ENCODE measurements around the gene SYT8. TPM values are rescaled to one million over a fixed set of nuclear protein-coding genes. Genes with fewer than 3 reads are reported as not detected.

The SYT8 gene
- total RNA-seq, 1 experiment from 2014 or later: 1.0 TPM

DNA sequence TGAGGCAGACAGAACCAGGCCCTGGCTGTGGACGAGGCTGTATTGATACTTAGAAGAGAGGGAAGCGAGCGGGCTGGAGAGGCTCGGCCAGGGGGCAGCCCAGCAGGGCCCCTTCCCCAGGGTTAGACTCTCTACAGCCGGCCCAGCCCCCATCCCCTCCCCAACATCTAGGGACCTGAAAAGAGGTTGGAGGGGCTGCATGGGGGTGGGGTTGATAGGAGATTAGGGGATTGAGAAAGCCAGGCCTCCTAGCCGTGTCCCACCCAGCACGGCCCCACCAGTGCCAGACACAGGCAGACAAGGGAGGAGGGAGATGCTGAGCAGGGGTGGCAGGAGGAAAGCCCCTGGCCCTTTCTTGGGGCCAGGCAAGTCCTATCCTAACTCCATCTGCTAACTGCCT is 23.8 kb downstream of the SYT8 start:
- CTCF ChIA-PET: no interaction called here
- BruUV-seq (replicated peaks): no TSS peak

More for the DNA sequence above, 23.8 kb downstream of the SYT8 start:
- RAD21 ChIA-PET (ENCODE audit: low non-redundant PET in 1 of 2, low total read pairs in 2 of 2, uncharacterized antibody in 2 of 2, unreplicated experiment in 2 of 2): no interaction called here
- Histone ChIP-seq H3K4me2 (ENCODE audit: low read length) (no peak overlapping the region), H3K4me1 (ENCODE audit: control insufficient read depth in 1 of 2, insufficient read depth in 2 of 2, low read length in 2 of 2) (peaks cover 14% of the 10 kb centered on the region in 2 experiments), H3K9me3 (ENCODE audit: control insufficient read depth in 1 of 2, insufficient read depth in 1 of 2, low read depth in 1 of 2, low read length in 2 of 2) (no peaks in the 10 kb centered on the region), H3K27me3 (ENCODE audit: insufficient read depth, low read length) (no peaks in the 10 kb centered on the region), H3K9me2 (ENCODE audit: insufficient read depth) (no peaks in the 10 kb centered on the region), H4K20me1 (ENCODE audit: insufficient read depth) (no peaks in the 10 kb centered on the region), H2AFZ (ENCODE audit: low read depth, low read length, poor library complexity, severe bottlenecking) (no peak overlapping the region), H3K4me3 (replicated peaks in 1 of 2; ENCODE audit: low read depth in 1 of 2, low read length in 2 of 2) (no peak overlapping the region), H3K36me3 (ENCODE audit: control insufficient read depth in 1 of 2, insufficient read depth in 2 of 2, low read length in 2 of 2) (no peaks in the 10 kb centered on the region), H3K79me2 (ENCODE audit: insufficient read depth, low read length) (no peaks in the 10 kb centered on the region), H3K9ac (ENCODE audit: low read length) (no peak overlapping the region), H3K27ac (ENCODE audit: low read depth, low read length) (no peak overlapping the region)
- TF ChIP-seq, protein P1, sequence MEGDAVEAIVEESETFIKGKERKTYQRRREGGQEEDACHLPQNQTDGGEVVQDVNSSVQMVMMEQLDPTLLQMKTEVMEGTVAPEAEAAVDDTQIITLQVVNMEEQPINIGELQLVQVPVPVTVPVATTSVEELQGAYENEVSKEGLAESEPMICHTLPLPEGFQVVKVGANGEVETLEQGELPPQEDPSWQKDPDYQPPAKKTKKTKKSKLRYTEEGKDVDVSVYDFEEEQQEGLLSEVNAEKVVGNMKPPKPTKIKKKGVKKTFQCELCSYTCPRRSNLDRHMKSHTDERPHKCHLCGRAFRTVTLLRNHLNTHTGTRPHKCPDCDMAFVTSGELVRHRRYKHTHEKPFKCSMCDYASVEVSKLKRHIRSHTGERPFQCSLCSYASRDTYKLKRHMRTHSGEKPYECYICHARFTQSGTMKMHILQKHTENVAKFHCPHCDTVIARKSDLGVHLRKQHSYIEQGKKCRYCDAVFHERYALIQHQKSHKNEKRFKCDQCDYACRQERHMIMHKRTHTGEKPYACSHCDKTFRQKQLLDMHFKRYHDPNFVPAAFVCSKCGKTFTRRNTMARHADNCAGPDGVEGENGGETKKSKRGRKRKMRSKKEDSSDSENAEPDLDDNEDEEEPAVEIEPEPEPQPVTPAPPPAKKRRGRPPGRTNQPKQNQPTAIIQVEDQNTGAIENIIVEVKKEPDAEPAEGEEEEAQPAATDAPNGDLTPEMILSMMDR (IDR thresholded peaks at IDR 0.05 in 2 of 3, conservative IDR thresholded peaks at IDR 0.05 in 1 of 3; ENCODE audit: borderline replicate concordance in 1 of 3, insufficient read depth in 1 of 3, low read depth in 2 of 3, low read length in 2 of 3): no peak
- TF ChIP-seq POLR2A (IDR thresholded peaks at IDR 0.05; ENCODE audit: borderline replicate concordance, extremely low read depth, insufficient read depth, insufficient read length) (no peak), YY1 (IDR thresholded peaks at IDR 0.05; ENCODE audit: extremely low read depth, insufficient replicate concordance, low read depth, low read length) (no peak), FOSL1 (IDR thresholded peaks at IDR 0.05; ENCODE audit: low read depth) (no peak), CEBPB (IDR thresholded peaks at IDR 0.05; ENCODE audit: low read depth) (no peak), POLR2AphosphoS5 (IDR thresholded peaks at IDR 0.05; ENCODE audit: low read depth, low read length) (no peak), SIN3A (IDR thresholded peaks at IDR 0.05; ENCODE audit: low read depth) (no peak), SRF (IDR thresholded peaks at IDR 0.05; ENCODE audit: low read depth) (no peak), CBX3 (IDR thresholded peaks at IDR 0.05; ENCODE audit: low read depth) (no peak), RAD21 (IDR thresholded peaks at IDR 0.05; ENCODE audit: low read depth) (no peak), JUND (IDR thresholded peaks at IDR 0.05) (no peak), ZFX (IDR thresholded peaks at IDR 0.05) (no peak)
- TF ChIP-seq, protein P2, sequence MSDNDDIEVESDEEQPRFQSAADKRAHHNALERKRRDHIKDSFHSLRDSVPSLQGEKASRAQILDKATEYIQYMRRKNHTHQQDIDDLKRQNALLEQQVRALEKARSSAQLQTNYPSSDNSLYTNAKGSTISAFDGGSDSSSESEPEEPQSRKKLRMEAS (IDR thresholded peaks at IDR 0.05): no peak
- intact Hi-C loops (cut with micrococcal nuclease): no loop called here
- ATAC-seq (no peak), DNase-seq (ENCODE audit: low read depth, low spot score) (no peak)
- POLR2A ChIA-PET: no interaction called here
